Upper lobe of left lung (tissue), 4 donors: ENCODE measurements around the gene FASTK.

ENCODE experiments used
- CTCF ChIP-seq, 6 experiments: fragments of 450-650 bp in 4 of 6; fragments of 200-600 bp in 2 of 6; sonication (generic) in 2 of 6; IDR thresholded peaks; one replicate each; pipeline ENCODE4 v1.5.1; 2016 to 2019; ENCODE audit warnings: antibody characterized with exemption in 6 of 6
- EP300 ChIP-seq, 4 donors: sonication (generic); formaldehyde crosslinking; IDR thresholded peaks; one replicate each; pipeline ENCODE4 v1.5.1; 2017; ENCODE audit warnings: antibody characterized with exemption in 4 of 4, control low read depth in 2 of 4
- POLR2A ChIP-seq, 4 donors: fragments of 450-650 bp; IDR thresholded peaks; one replicate each; pipeline ENCODE4 v1.5.1; 2016 to 2017; ENCODE audit warnings: antibody characterized with exemption in 4 of 4, mild to moderate bottlenecking in 2 of 4
- POLR2AphosphoS5 ChIP-seq, 2 donors: sonication (generic); formaldehyde crosslinking; IDR thresholded peaks; one replicate each; pipeline ENCODE4 v1.5.1; 2017; ENCODE audit warnings: antibody characterized with exemption in 2 of 2

GRCh38 chr7:151040616-151041375 is 39.8 kb downstream of the FASTK start:
- TF ChIP-seq CTCF (IDR thresholded peaks at IDR 0.05) (no peak), POLR2A (IDR thresholded peaks at IDR 0.05) (no peak), POLR2AphosphoS5 (IDR thresholded peaks at IDR 0.05) (no peak), EP300 (IDR thresholded peaks at IDR 0.05) (no peak)
